ENCODE results near the gene DYNLT4.
"Not testable (repeated sequence)": the region's sequence is repeated elsewhere in the genome, so short reads cannot be mapped to it uniquely, and the experiment has no call there.

Gene DYNLT4

DNA sequence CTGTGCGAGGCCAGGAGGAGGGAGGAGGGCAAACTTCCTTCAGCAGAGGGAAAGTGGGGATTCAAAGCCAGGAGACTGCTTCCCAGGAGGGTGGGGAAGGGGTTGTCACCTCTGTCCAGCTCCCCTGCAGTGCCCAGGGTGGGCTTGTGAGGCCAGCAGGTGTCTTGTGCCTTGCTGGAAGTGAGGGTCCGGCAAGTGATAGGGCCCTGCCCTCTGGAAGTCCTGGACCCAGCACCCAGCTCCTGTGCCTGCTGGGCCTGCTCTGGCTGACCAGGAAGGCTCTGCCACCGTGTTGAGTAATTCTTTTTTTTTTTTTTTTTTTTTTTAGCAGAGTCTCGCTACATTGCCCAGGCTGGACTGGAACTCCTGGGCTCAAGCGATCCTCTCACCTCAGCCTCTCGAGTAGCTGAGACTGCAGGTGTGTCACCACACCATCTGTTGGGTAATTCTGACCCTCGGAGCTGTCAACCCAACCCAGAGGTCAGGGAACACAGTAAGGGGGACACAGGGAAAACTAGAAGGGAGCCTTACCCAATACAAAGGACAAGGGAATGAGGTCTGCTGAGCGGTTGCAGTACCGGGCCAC is 20.2 kb downstream of the DYNLT4 start:
- no peak for DNase-seq

DNA sequence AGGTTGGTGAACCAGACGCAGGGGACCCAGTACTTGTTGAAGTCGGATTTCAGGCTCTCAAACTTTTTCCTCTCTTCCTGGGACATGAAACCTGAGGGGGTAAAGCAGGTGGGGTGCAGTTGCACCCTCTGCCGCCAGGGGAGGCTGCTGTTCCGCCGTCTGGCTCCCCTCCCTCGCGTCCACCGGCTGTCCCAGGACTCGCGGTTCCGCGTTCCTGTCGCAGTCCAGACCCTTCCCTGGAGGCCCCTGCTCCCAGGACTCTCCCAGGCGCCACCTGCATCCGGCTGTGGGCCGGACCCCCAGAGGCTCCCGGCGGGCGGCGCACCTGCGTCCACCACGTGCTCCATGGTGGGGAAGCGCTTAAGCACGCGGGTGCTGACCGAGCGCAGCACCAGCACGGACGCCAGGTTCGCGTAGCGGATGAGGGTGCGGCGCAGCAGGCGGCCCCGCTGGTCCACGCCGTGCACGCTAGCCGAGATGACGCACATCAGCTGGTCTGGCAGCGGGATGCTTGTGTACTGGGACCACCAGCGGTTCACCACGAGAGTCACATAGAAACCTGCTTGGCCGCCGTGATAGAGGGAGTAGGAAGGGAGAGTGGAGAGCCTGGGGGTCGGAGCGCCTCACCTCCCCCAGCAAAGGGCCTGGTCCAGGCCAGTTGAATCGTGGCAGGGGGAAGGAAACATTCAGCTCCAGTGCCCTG is 20.9 kb downstream of the DYNLT4 start:
- DNase-seq, result no peak

GRCh38 chr1:44785501-44786137 is 21.5 kb downstream of the DYNLT4 start:
- DNase-seq, result no peak

DNA sequence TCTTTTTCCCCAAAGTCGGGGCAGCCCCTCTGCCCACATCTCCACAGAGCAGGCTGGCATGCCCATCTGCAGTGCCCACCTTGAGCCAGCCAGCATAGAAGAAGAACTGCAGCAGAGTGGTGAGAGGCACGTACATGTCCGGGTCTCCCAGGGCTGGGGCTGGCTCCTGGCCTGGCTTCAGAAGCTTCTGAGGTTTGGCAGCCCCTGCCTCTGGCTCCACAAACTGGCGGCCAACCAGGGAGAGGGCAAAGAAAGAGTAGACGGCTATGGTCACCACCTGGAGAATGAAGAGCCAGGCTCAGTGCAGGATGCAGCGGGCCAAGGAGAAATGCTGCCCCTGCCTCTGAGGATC is 22.1 kb downstream of the DYNLT4 start:
- no peak for DNase-seq

DNA sequence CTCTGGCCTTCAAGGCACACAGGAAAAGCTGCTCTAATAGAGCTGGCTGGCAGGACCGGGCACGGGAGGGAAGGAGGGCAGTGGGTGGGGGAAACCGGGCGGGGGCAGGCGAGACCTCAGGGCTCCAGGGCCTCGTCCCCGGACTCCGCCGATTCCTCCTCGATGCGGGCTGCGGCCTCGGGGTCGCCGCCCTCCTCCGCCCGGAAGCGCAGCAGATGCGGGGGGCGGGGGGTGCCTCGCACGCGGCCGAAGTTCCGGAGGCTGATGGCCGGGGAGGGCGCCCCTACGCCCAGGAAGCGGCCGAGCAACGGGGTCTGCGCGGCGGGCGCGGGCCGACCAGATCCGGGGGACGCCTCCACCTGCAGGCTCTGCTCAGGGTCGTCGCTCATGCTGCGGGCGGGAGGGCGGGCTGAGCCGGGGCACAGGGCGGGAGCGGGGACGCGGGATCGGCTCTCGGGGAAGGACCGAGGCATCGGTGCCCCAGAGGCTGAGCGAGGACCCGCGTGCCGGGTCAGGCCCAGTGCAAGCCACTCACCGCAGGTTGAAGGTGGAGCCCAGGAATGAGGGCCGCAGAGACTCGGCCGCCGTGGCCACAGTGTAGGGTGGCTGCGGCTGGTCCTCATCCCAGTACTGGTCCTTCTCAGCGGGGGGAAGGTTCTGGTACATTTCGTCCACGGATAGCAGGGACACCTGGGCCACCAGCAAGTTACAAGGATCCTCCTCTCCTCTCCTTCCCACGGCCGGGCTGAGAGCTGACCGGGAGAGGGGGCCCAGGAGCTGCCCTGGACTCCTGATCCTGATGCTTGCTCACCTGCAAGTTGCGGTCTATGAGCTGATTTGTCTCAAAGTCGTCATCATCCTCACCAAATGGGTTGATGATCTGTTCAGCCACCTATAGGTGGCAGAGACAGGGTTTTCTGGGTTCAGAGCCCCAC is 22.8 kb downstream of the DYNLT4 start:
- no peak for DNase-seq

DNA sequence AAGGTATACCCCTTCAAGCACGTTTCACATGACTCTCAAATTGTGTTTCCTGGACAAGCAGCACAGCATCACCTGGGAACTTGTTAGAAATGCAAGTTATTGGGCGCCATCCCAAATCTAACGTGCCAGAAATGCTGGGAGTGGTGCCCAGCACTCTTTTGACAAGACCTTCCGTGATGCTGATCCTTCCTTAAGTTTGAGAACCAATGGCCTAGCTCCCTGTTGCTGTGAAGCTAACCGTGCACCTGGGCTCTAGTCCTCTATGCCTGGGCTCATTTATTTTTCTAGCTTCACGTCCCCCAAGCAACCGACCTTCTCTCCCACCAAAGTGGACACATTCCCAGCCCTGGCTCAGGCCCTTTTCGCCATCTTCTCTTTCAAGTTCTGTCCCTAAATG is 23.5 kb downstream of the DYNLT4 start:
- DNase-seq, result no peak

- no peak for DNase-seq
These were observed 26.5 kb downstream of the DYNLT4 start for GRCh38 chr1:44780583-44781121.

DNA sequence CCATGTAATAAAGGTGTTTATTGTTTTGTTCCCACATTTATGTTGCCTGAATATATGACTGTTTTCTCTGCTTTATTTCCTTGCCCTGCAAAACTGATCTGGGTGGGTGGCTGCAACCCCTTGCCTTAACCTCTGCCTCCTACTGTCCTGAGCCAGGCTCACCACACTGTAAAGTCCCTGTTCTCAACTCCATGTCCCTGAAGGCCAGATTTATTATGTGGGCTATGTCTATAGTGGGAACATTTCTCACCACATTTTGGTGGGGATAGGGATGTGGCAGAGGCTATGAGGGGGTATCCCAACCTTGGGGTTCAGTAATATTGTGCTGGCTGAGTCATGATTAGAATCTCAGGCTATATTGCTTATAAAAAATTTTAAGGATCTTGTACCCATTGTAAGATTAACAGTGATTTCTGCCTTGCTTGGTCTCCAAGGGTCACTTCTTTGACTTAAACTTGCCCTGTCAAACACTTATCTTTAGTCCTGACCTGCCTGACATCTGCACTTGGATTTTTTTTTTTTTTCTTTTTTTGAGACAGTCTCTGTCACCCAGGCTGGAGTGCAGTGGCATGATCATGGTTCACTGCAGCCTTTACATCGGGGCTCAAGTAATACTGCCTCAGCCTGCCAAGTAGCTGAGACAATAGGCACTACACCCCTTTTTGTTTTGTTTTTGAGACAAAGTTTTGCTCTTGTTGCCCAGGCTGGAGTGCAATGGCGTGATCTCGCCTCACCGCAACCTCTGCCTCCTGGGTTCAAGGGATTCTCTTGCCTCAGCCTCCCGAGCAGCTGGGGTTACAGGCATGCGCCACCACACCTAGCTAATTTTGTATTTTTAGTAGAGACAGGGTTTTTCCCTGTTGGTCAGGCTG is 28.2 kb downstream of the DYNLT4 start:
- no peak for DNase-seq

GRCh38 chr1:44777969-44778635 is 29.0 kb downstream of the DYNLT4 start:
- DNase-seq, result no peak

- DNase-seq, result no peak
These were observed 29.6 kb downstream of the DYNLT4 start for GRCh38 chr1:44777547-44777946.

DNA sequence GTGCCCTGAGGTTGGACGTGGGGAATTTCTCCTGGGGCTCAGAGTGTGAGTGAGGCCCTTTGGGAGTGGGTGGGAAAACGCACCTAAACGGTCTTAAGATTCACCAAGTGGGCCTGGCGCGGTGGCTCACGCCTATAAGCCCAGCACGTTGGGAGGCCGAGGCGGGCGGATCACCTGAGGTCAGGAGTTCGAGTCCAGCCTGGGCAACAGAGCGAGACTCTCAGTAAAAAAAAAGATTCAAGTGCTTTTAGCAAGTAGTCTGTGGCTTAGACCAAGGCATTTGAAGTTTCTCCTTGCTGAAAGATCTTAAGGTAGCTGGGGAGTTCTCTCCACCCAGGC is 30.5 kb downstream of the DYNLT4 start:
- no peak for DNase-seq

DNA sequence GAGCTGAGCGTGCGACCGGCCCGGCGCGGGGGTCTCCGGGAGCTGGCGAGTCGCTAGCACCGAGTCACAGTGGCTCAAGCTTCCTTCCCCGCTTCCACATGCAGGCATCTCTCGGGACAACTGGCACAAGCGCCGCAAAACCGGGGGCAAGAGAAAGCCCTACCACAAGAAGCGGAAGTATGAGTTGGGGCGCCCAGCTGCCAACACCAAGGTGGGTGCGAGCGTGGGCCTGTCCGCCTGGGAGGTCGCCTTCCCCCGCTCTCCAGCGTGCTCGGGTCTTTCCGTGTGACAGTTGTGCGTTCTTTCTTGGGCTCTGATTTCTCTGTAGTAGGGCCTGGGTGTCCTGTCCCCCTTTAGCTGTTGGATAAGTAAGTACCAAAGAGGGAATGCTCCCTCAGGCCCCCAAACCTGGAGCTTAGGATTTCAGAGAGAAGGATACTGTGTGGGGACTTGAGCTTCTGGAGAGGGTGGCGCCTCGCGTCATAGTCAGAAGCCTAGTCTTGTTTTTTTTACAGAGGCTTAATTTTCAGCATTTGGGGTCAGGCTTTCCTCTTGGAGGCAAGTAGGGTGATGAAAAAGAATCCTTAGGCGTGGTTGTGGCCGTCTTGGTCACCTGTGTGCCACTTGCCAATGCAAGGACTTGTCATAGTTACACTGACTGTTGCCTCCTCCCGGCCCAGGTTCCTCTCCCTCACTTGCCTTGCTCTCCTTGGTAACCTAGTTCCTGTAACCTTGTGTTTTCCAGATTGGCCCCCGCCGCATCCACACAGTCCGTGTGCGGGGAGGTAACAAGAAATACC is 31.0 kb downstream of the DYNLT4 start:
- DNase-seq, result no peak

GRCh38 chr1:44775078-44775929 is 31.8 kb downstream of the DYNLT4 start, which contains the start of gene RPS8:
RPS8 (plus strand) TSS chr1:44775540; CDS start chr1:44775597, 57 bp downstream.
- DNase-seq, result peak; percentile 97 to 98

DNA sequence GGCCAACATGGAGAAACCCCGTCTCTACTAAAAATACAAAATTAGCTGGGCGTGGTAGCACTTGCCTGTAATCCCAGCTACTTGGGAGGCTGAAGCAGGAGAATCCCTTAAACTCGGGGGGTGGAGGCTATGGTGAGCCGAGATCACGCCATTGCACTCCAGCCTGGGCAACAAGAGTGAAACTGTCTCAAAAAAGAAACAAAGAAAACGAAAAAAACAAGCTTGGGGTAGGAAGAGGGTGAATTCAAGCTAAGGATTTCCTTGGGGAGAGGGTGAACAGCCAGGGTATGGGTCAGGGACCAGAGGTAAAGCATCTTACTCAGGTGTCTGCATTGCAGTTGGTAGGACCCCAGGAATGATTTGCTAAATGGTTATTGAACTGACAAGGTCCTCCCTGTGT is 40.7 kb downstream of the DYNLT4 start:
- DNase-seq, result not testable (repeated sequence)

- no peak for DNase-seq
These were observed 46.3 kb downstream of the DYNLT4 start for GRCh38 chr1:44760876-44761275.

- no peak for DNase-seq
These were observed 48.1 kb downstream of the DYNLT4 start for GRCh38 chr1:44759077-44759476.

GRCh38 chr1:44757420-44757819 is 49.7 kb downstream of the DYNLT4 start:
- DNase-seq, result no peak

Measured in NCI-H2081 (cell line).